Keratinocyte (primary cell): ENCODE data around the gene RPL28.

Source experiments
- CTCF ChIP-seq, 3 experiments: IDR thresholded peaks in 1 of 3; conservative IDR thresholded peaks in 1 of 3; optimal IDR thresholded peaks in 1 of 3; 2 replicates in 2 of 3; 3 replicates in 1 of 3; pipeline versions ENCODE3 to v1.5.1; 2011; ENCODE audit warnings: low read length in 3 of 3, mild to moderate bottlenecking in 3 of 3, moderate library complexity in 2 of 3, control low read depth in 1 of 3, inconsistent platforms in 1 of 3; ENCODE audit not compliant: insufficient read depth in 2 of 3; ENCODE audit errors: extremely low read depth in 1 of 3
- EZH2 ChIP-seq: IDR thresholded peaks from one replicate; pipeline ENCODE4 v1.6.1; 2012; ENCODE audit warnings: inconsistent platforms, mild to moderate bottlenecking, low read length, moderate library complexity

- TF ChIP-seq CTCF (optimal IDR thresholded peaks at IDR 0.05 in 1 of 3, IDR thresholded peaks at IDR 0.05 in 1 of 3, conservative IDR thresholded peaks at IDR 0.05 in 1 of 3; ENCODE audit: extremely low read depth in 1 of 3, insufficient read depth in 2 of 3, low read length in 3 of 3) (no peak), EZH2 (peak; percentile 10)
These were observed 54.8 kb downstream of the RPL28 start for GRCh38 chr19:55440411-55441105.
